GM18870 (cell line): ENCODE data around the gene WLS.

ENCODE experiments used
- ATAC-seq: cut with Tn5 transposase; IDR thresholded peaks from one replicate; pipeline ENCODE4 v1.9.1; 2021; ENCODE audit warnings: moderate library complexity; ENCODE audit not compliant: unreplicated experiment

The WLS gene

DNA sequence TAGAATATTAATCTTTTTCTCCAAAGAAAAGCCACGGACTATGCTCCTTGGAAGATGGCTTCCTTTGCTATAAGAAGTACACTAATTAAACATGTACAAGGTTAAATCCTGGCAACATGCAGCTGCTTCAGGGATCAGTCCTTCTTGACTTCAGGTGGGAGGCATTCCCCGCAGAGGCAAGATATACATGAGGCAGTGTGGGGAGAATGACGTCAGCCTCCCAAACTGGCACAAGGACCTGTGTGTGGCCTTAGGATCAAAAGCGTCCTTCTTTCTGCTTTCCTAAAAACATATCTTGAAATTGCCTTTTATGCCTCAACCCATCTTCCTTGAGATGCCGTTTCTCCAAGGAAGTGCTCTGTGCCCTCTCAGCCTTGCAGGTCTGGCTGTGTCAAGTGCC, 90.3 kb downstream of the WLS start:
- no peak for ATAC-seq

DNA sequence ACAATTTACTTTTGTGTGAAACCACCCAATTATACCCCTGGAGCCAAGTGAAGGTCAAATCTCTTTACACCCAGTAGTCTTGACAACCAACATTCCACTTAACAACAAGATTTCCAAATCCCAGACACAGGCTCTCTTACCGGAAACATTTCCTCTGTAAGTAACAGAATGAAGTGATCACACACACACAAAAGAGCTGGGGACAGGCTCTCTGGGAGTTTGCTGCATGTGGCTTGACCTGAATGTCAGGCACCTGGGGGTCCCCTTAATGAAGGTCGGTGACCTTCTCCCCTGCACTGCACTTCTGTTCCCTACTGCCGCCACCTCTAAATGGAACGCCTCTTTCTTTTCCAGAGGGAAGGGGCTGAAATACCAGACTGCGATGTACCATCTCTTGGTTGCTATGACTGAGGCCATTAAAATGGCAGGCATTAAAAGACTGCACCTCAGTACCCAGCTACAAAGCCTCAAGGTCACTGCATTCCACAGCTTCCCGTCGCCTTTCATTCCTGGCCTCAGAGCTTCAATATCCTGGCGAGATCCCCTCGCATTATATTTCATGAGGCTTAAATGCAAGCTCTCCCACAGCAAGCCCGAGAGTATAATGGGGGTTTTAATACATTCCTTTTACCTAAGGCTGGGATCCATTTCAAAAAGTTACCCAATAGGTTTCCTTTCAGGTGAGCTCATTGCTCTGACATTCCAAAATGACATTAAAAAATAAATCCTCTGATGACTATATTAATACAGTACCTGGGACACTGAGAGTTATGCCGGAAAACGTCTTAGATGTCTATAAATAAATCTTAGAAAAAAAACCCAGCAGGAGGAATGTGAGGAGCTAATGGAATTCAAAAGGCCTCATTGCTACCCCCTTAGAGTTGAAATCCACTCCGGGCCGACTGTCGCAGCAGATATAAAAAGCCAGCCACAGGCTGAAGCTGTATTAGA, 91.0 kb downstream of the WLS start:
- ATAC-seq = no peak

DNA sequence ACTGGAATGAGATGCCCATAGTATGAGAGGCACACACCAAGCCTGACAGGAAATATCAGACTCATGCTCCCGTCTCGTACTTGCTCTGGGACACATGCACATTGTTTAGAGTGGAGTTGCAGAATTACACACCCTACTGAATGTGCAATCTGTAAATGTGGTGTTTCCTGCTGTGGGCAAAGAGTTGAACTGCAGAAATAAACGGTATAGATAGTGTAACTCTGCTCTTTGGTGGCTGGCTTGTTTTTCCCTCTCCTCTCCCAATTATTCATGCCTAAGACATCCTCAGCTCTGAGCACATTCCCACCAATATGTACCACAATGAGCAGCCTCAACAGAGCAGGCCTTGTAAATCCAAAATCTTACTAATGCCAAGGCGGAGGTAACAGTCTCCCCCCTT, 91.8 kb downstream of the WLS start:
- no peak for ATAC-seq

DNA sequence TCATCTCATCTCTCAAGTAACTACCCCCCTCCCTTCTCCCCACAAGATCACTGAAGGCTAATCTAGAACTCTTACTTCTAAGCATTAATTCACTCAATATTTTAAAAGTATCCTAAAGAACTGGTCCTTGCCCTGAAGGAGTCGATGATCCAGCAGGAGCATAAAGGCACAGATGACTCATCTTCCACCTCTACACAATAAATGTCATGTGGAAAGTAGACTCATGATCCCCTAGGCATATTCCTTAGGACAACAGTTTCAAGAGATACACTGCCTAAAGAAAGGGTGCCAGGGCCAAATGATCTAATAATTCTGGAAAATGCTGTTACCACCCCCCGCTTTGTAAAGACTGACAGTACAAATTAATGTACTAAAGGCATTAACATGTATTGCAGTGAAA, 96.1 kb downstream of the WLS start:
- ATAC-seq = no peak

DNA sequence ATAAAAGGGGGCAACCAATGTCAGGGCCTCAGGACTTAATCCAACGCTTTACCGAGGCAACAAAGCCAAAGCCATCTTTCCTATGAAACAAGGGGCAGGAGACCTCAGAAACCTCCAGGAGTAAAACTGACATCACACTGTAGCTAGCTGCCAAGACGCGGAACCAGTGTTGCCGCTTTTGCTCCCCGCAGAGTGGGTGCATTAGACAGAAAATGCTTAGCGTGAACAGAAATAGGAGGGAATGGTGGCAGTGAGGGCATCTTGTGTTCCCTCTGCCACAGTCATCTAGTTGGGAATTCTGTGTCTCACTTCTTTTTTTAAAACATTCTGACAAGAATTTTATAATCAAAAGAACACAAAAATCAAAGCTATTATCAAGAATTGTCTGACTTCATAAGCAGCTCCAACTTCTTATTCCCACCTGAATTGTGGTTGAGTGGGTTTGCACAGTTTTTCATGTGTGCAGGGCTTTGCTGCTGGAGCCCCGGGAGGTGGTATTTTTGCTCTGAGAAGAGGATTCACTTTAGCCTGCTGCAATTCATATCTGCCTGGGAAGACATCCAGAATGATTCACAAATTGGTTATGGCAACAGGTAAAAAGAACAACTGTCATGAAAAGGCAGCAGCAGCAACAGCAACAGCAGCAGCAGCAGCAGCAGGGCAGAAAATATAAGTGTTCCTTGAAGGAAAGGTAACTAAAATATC, 99.7 kb downstream of the WLS start:
- no peak for ATAC-seq

DNA sequence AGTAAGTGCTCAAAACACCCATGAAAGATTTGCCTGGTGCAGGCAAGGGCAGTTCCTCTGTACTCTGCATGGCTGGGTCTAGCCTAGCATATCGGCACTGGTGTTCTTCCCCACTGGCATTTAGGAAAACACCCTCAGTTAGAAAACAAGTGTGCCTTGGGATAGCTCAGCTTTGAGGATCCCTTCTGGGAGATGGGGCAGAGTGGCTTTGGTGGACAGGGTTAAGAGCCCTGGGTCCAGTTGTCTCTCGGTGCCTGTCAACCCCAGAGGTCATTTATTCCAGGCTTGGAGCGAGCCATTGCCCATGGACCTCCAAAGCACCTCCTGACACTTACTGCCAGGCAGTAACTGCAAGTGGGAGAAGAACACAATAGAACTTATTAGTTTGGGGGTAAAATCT, 101.1 kb downstream of the WLS start:
- no peak for ATAC-seq

DNA sequence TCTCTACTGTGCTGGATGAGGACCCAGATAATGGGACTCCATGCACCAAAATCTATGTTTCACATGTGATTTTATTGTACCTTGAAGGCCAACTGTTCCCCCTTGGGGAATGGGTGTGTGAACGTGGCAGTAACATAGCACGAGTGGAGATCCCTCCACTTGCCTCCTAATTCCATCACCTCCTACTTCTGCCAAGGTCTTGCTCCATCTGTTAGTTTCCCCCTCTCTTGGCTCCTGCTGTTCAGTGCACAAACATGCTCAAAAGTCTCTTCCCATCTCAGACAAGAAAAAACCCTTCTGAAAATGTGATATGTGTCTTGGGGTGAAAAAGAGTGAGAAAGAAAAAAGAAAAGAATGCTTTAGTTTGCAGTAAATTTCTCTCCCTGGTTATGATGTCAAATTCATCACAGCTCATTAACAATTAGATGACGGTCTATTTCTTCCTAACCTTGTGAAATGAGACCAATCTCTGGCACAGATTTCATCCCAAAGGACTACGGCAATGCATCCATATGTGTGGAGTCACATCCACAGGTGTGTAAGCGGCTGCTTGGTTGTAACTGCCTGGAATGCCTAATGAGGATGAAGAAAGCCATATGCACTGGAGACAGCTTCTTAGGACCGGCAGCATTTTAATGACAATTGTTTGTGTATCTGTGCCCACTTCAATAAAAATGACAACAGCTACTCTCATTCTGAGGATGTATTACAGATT, 102.6 kb downstream of the WLS start:
- ATAC-seq = no peak

DNA sequence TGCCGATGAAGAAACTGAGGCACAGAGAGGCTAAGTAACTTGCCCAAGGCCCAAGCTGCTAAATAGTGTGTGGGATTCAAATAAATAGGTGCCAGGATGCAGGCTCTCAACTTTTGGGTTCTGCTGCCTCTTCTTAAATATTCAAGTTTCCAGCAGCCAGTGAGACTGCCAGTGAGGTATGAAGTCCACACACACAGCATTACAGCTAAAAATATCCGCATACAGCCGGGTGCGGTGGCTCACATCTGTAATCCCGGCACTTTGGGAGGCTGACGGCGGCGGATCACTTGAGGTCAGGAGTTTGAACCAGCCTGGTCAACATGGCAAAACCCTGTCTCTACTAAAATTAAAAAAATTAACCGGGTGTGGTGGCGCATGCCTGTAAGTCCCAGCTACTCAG, 103.5 kb downstream of the WLS start:
- no peak for ATAC-seq

DNA sequence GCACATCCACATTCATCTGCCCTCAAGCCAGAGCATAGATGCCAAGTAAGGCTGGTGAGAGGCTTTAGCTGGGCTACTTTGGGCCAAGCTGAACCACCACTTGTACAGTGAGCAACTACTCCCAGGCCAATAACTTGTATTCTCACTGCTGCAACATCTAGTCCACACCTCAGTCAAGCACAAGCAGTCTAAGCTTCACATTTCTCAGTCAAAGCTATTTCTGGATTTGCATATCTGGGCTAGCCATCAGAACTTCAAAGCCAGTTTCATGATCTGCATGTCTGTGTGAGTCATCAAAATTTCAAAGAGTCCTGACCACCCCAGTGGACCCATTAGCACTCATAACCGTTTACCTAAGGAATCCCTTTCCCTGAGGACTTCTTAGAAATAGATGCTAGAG, 104.2 kb downstream of the WLS start:
- peak; percentile 66 for ATAC-seq

DNA sequence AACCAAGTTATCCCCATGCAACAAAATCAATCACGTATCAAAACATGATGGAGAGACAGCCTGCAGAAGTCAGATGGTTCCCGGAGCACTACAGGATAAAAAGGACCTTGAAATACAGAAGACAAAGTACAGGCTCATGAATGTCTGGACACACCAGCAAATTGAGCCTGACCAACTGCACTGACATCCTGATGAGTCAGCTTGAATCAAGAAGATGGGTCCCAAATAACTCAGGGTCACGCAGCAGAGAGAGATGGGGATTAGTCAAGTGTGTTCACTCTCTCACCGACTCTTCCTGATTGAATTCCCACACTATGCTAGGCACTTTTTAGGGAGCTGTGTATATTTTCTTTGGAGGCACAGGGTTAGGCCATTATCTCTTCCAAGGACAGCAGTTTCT, 110.8 kb downstream of the WLS start:
- no peak for ATAC-seq

DNA sequence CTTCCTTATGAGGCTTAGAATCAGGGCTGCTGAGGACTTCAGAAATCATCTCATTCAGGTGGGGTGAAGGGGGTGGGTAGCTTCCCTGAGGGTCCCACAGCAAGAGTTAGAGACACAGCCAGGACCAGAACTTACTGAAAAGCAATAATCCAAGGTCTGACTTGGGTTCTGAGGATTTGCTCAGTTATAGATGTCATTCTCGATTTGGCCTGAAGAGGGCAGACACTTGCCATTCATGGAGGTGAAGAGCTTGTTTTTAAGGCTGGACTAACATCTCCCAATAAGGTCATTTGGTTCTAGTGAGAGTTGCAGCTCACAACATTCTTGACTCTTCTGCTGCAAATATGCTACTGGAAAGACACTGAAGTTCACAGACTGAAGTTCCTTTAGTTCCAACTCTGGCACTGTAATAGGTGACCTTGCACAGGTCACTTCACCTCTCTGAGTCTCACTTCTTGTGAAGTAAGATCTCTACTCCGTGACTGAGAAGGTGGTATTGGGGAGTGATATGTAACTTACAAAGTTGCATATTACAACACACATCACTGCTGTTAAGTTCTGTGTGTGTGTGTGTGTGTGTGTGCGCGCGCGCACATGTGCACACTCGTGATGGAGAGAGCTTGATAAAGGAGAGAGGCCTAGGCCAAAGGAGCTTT, 112.1 kb downstream of the WLS start:
- peak; percentile 71 for ATAC-seq

DNA sequence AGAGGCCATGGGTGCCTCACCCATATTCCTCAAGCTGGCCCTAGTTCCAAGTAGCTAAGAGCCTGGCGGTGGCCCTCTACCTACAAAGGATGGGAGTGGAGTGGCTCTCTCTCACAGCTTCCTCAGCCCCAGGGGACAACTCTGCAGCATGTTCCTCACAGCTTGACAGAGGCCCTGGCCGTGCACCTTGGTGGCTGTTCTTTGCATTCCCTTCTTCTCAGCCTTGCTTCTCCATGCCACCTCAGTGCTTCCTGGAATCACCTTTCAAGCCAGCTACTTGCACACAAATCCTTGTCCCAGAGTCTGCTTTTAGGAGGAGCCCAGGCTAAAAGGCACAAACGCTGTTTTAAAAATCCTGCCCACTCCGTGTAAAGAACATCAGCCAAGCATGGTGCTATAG, 112.9 kb downstream of the WLS start:
- no peak for ATAC-seq

DNA sequence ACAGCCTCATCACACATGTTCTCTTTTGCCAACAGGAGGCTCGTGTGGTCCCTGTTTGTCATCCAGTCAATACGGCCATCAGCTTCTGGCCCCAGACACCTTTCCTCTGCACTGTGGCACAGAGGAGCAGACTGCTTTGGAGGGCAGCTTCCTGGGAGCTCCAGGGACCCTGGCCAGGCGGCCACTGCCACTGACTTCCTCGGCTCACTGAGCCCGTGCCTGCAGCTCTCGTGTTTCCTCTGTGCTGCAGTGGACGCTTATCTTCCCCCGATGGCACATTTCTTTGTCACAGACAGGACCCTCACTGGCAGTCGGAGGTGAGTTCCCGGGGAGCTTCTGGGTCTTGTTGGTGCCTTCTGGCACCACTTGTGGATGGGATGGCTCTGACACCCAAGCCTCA, 114.9 kb downstream of the WLS start:
- ATAC-seq = no peak

DNA sequence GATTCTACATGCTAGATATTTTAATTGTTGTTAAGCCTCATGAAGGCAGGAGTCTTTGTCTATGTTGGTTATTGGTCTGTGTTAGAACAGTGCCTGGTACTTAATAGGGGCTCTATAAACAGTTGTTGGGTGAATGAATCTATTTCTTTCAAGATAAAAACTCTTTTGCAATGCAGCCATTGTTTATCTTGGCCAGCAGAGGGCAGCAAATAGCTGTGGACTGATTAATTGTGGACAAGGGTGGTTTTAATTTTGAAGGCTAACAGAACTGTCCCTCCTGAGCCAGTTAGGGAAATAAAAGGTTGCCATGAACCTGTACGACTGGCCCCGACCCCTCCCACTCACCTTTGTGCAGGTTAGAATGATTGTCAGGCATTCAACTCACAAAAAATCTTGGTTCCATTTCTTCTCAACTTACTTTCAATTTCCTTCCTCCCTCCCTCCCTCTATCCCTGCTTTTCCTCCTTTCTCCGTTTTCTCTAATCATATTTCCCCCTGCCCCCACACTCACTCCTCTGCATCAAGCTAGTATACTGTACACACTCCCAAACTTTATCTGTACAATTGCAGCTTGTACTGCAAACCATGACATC, 115.6 kb downstream of the WLS start:
- no peak for ATAC-seq

DNA sequence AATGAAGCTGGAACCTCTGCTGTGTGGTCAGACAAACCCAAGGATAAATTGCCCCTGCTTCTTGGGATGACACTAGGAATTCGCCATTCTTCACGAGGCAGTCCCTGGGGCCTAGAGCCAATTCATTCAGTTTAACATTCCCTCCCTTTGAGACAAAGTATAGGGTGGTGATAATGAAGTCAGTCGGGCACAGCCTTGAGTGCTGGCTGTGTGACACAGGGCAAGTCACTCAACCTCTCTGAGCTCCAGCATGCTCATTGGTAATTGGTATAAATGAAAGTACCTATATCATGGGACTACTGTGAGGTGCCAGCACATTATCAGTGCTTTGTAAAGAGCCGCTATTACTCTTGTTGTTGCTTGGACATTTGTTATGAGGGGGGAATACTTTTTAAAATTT, 117.0 kb downstream of the WLS start:
- ATAC-seq = no peak

DNA sequence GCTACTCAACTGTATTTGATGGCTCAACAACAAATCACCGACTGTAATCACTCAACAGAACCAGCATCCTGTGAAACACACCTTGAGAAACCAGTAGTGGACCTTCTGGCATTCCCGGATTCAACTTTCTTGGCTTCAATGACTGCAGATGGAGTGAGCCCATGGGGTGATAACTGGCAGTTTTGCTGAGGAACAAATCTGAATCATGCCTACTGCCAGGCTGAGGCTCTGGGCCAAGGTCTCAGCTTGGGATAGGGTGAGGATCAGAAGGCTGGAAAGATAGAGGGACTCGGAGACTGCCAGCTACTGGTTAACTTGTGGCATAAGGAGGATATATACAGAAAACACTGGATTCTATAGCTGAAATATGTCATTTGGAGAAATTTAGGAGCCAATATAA, 118.4 kb downstream of the WLS start:
- no peak for ATAC-seq

DNA sequence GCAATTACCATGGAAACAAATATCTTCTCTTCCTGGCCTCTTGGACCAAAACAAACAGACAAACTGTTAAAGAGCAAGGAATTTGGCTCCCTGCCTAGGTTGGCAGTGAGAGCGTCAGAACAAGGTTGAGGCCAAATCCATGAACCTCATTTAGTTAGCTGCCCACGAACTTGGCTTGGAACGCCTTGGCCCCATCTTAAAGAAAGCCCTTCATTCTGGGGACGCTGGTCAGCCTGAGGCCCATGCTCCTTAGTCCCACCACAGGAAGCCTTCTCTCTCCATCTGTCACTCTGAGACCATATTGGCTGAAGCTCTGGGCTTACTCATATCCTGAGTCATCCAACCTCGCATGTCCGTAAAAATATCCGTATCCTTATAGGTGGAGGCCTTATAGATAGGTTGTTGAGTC, 119.5 kb downstream of the WLS start:
- ATAC-seq = no peak

DNA sequence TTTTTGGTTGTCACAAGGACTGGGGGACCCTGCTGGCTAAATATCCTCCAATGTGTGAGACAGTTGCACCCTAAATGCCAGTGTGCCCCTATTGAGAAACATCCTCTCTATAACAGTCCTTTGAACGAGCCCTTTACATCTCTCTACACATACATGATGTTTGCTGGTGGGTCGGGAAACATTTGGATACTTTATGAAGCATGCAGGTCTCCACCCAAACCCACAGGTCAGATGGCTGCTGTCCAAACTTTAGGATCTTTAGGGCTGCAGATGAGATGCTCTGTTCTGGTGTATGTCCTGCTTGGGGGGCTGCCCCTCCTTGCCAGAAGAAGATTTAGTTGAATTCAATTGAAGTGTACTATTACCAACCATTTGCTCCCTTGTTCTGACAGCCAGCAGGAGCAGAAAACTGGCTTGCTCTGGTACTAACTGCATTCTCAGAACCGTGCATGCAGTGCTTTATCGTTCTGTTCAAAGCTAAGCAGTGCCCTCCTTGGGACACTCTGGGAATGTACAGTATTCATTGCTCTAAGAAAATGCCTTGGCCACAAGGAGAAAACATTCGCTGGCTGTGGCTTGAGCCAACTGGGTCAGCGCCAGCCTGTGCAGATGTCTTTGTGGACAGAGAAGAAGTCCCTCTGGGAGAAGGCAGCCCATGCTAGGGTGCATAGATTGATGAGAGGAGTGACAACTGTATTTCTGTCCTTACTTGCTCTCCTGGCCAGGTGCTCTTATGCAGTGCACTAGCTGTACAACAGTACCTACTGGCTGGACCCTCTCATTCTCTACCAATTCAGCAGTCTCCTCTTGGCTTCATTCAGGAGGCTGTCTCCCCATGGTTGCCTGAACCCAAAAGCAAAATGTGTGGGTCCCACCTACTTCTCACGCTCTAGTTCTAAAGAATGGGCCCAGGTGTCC, 120.5 kb downstream of the WLS start:
- no peak for ATAC-seq

DNA sequence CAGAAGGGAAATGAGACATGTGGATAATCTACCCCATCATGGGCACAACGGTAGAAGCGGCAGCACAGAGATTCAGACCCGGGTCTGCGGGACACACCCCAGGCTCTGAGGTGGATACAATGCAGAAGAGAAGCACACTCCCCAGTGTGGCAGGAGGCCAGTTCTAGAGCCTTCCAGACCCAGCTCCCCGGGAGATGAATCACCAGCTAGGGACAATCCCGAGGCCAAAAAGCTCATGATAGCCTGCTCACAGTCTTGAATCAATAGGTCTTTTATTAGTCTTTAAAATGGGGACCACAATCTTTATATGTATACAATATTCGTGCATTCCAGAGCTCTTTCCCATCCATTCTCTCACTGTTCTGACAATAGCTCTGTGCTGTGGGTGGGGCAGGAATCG, 124.6 kb downstream of the WLS start:
- ATAC-seq = no peak
